Naive thymus-derived CD4-positive, alpha-beta T cell (primary cell): ENCODE data around the gene SCN2B. TPM values are rescaled to one million over a fixed set of nuclear protein-coding genes. Genes with fewer than 3 reads are reported as not detected.
A peak's percentile ranks its signal among the peaks of the same experiment; 100 is the strongest.

Source experiments
- ATAC-seq: fragments of 150-1000 bp; cut with Tn5 transposase; 2 replicates; pipeline ENCODE4 v1.10.0; 2021; ENCODE audit warnings: mild to moderate bottlenecking, moderate library complexity
- CTCF ChIA-PET: fragments of 350-600 bp; sonication (Branson Sonifier 250); formaldehyde crosslinking; loops from one replicate; lab custom pipeline; 2021; ENCODE audit warnings: antibody characterized with exemption; lab: Charles Lee
- POLR2A ChIA-PET: fragments of 350-600 bp; sonication (Branson Sonifier 250); formaldehyde crosslinking; loops from one replicate; lab custom pipeline; 2021; ENCODE audit warnings: antibody characterized with exemption, inconsistent platforms; lab: Charles Lee
- DNase-seq, 9 donors: peaks; one replicate each; pipeline versions ENCODE4 v3.0.0 to v3.0.0-alpha.2; 2020 to 2022; ENCODE audit warnings: mixed read lengths in 1 of 9
- H3K27ac ChIP-seq: one replicate; pipeline ENCODE4 v1.7.0; 2013; ENCODE audit warnings: mild to moderate bottlenecking, low read depth, low read length, moderate library complexity
- H3K27me3 ChIP-seq, 2 donors: one replicate each; pipeline ENCODE4 v1.7.0; 2013; ENCODE audit warnings: low read length in 2 of 2, mild to moderate bottlenecking in 2 of 2, moderate library complexity in 2 of 2; ENCODE audit not compliant: control insufficient read depth in 2 of 2, insufficient read depth in 2 of 2
- H3K36me3 ChIP-seq, 3 experiments: 1 replicate in 2 of 3; 2 replicates in 1 of 3; pipeline ENCODE4 v1.7.0; 2013; ENCODE audit warnings: low read length in 3 of 3, mild to moderate bottlenecking in 3 of 3, moderate library complexity in 1 of 3; ENCODE audit not compliant: insufficient read depth in 3 of 3, control insufficient read depth in 2 of 3
- H3K4me1 ChIP-seq, 2 donors: one replicate each; pipeline ENCODE4 v1.7.0; 2013; ENCODE audit warnings: low read length in 2 of 2, mild to moderate bottlenecking in 2 of 2, moderate library complexity in 1 of 2; ENCODE audit not compliant: control insufficient read depth in 2 of 2, insufficient read depth in 2 of 2
- H3K4me3 ChIP-seq: 2 replicates; pipeline ENCODE4 v1.7.0; 2013; ENCODE audit warnings: mild to moderate bottlenecking, low read length
- H3K9me3 ChIP-seq, 3 experiments: 1 replicate in 2 of 3; 2 replicates in 1 of 3; pipeline ENCODE4 v1.7.0; 2013; ENCODE audit warnings: low read length in 3 of 3; ENCODE audit not compliant: control insufficient read depth in 2 of 3
- H3K27ac Mint-ChIP-seq, 9 donors: one replicate each; pipeline ENCODE4 v1.8.0; 2020 to 2022; ENCODE audit warnings: mixed read lengths in 9 of 9, mild to moderate bottlenecking in 8 of 9, moderate library complexity in 5 of 9, inconsistent platforms in 2 of 9
- H3K27me3 Mint-ChIP-seq, 5 donors: one replicate each; pipeline ENCODE4 v1.8.0; 2021 to 2022; ENCODE audit warnings: mixed read lengths in 5 of 5, mild to moderate bottlenecking in 1 of 5
- H3K36me3 Mint-ChIP-seq, 5 donors: one replicate each; pipeline ENCODE4 v1.8.0; 2020 to 2022; ENCODE audit warnings: mixed read lengths in 5 of 5, mild to moderate bottlenecking in 3 of 5, inconsistent platforms in 1 of 5
- H3K4me1 Mint-ChIP-seq, 7 donors: one replicate each; pipeline ENCODE4 v1.8.0; 2020 to 2022; ENCODE audit warnings: mixed read lengths in 7 of 7, mild to moderate bottlenecking in 3 of 7, inconsistent platforms in 1 of 7
- H3K4me3 Mint-ChIP-seq, 10 donors: one replicate each; pipeline ENCODE4 v1.8.0; 2020 to 2022; ENCODE audit warnings: mild to moderate bottlenecking in 10 of 10, mixed read lengths in 10 of 10, moderate library complexity in 6 of 10, inconsistent platforms in 2 of 10
- H3K9me3 Mint-ChIP-seq, 11 donors: one replicate each; pipeline ENCODE4 v1.8.0; 2020 to 2022; ENCODE audit warnings: mixed read lengths in 11 of 11, mild to moderate bottlenecking in 4 of 11, inconsistent platforms in 1 of 11, moderate library complexity in 1 of 11
- intact Hi-C, 2 donors: fragments of 100-400 bp; cut with micrococcal nuclease; formaldehyde crosslinking; loops; one replicate each; pipeline ENCODE4 v1.15.1; 2023
- polyA plus RNA-seq, 2 donors: library from polyadenylated mRNA; unstranded; fragments of 300-500 nt; fragmentation: Illumina TruSeq; gene quantifications; one replicate each; pipeline ENCODE4 v1.2.3, GENCODE V29; 2021
- total RNA-seq, 6 experiments: library from RNA in 5 of 6; stranded (reverse) in 5 of 6; gene quantifications; 1 replicate in 5 of 6; 2 replicates in 1 of 6; pipeline ENCODE4 v1.2.3 and lab custom pipeline; 2021 to 2026

SCN2B gene
- total and polyA plus RNA-seq, 7 experiments from 2014 or later, result not detected

- no peak for ATAC-seq
- peaks cover 6 to 36% (median 15%) of the 10 kb centered on the region in 3 experiments for H3K36me3 ChIP-seq
- CTCF ChIA-PET, result interaction anchor here (0.9 to 4.7 kb wide), 3 partner anchors 13 to 71 kb away, joined by 3 to 25 read pairs (median 22); partner anchors contain the start of gene JAML
Observed at GRCh38 chr11:118212781-118213191, 36.3 kb upstream of the SCN2B start.

GRCh38 chr11:118212131-118212725 is 35.8 kb upstream of the SCN2B start:
- peaks cover 13 to 56% (median 45%) of the 10 kb centered on the region in 5 donors for H3K36me3 Mint-ChIP-seq
- Histone ChIP-seq H3K27ac (no peak overlapping the region), H3K27me3 (no peaks in the 10 kb centered on the region), H3K4me1 (peaks cover 29 to 51% of the 10 kb centered on the region in 2 donors), H3K9me3 (no peaks in the 10 kb centered on the region), H3K4me3 (no peak overlapping the region), H3K36me3 (peaks cover 6 to 39% (median 15%) of the 10 kb centered on the region in 3 experiments)
- peak overlapping the region in 1 of 10 donors; percentile 42 for H3K4me3 Mint-ChIP-seq
- ATAC-seq (no peak), DNase-seq (no peak)
- intact Hi-C loops, result no loop called here
- H3K27me3 Mint-ChIP-seq, result no peaks in the 10 kb centered on the region
- H3K9me3 Mint-ChIP-seq, result no peaks in the 10 kb centered on the region
- ChIA-PET POLR2A (interaction anchor here (1.3 to 7.5 kb wide), 3 partner anchors 10 to 52 kb away, joined by 3 to 64 read pairs (median 4); partner anchors contain the start of genes JAML and MPZL2), CTCF (interaction anchor here (1.3 to 4.7 kb wide), 3 partner anchors 13 to 83 kb away, joined by 5 to 25 read pairs (median 22); partner anchors contain the start of gene JAML)
- H3K4me1 Mint-ChIP-seq, result peaks cover 49 to 81% (median 64%) of the 10 kb centered on the region in 7 donors
- H3K27ac Mint-ChIP-seq, result peak overlapping the region in 7 of 9 donors; percentile 11 to 92 (median 54)

More at GRCh38 chr11:118212781-118213191, 36.3 kb upstream of the SCN2B start:
- Mint-ChIP-seq H3K4me3 (peak overlapping the region in 3 of 10 donors; percentile 42 to 80 (median 61)), H3K36me3 (peaks cover 13 to 54% (median 42%) of the 10 kb centered on the region in 5 donors), H3K27ac (peak overlapping the region in 7 of 9 donors; percentile 60 to 96 (median 83)), H3K27me3 (no peaks in the 10 kb centered on the region), H3K9me3 (no peaks in the 10 kb centered on the region), H3K4me1 (peaks cover 54 to 85% (median 66%) of the 10 kb centered on the region in 7 donors)
- Histone ChIP-seq H3K27me3 (no peaks in the 10 kb centered on the region), H3K4me3 (no peak overlapping the region), H3K27ac (no peak overlapping the region), H3K4me1 (peaks cover 32 to 55% of the 10 kb centered on the region in 2 donors), H3K9me3 (no peaks in the 10 kb centered on the region)
- DNase-seq, result no peak
- intact Hi-C loops, result no loop called here
- POLR2A ChIA-PET, result interaction anchor here (7.5 kb wide), 1 partner anchor 13 kb away, joined by 64 read pairs; the partner anchor contains the start of gene JAML

GRCh38 chr11:118211006-118211405 is 34.6 kb upstream of the SCN2B start:
- intact Hi-C loops, result no loop called here
- DNase-seq (no peak), ATAC-seq (no peak)
- no peak overlapping the region for H3K4me3 Mint-ChIP-seq
- no peaks in the 10 kb centered on the region for H3K27me3 Mint-ChIP-seq
- ChIA-PET CTCF (interaction anchor here (1.3 to 4.7 kb wide), 2 partner anchors 12 to 85 kb away, joined by 5 to 22 read pairs; no protein-coding TSS in a partner anchor), POLR2A (interaction anchor here (0.8 to 7.5 kb wide), 4 partner anchors 11 to 94 kb away, joined by 3 to 64 read pairs (median 4); partner anchors contain the start of genes JAML and MPZL2)
- Histone ChIP-seq H3K9me3 (no peaks in the 10 kb centered on the region), H3K27ac (no peak overlapping the region), H3K36me3 (peaks cover 6 to 39% (median 15%) of the 10 kb centered on the region in 3 experiments), H3K27me3 (no peaks in the 10 kb centered on the region), H3K4me1 (peaks cover 29 to 51% of the 10 kb centered on the region in 2 donors), H3K4me3 (no peak overlapping the region)
- H3K4me1 Mint-ChIP-seq, result peaks cover 49 to 83% (median 57%) of the 10 kb centered on the region in 7 donors
- H3K9me3 Mint-ChIP-seq, result peaks cover 0 to 2% (median 0%) of the 10 kb centered on the region in 11 donors
- H3K27ac Mint-ChIP-seq, result peak overlapping the region in 1 of 9 donors; percentile 14
- H3K36me3 Mint-ChIP-seq, result peaks cover 17 to 62% (median 53%) of the 10 kb centered on the region in 5 donors

GRCh38 chr11:118210323-118210722 is 33.9 kb upstream of the SCN2B start:
- Histone ChIP-seq H3K27ac (no peak overlapping the region), H3K4me1 (peaks cover 28 to 52% of the 10 kb centered on the region in 2 donors), H3K27me3 (no peaks in the 10 kb centered on the region), H3K4me3 (no peak overlapping the region), H3K9me3 (no peaks in the 10 kb centered on the region), H3K36me3 (peaks cover 6 to 39% (median 15%) of the 10 kb centered on the region in 3 experiments)
- Mint-ChIP-seq H3K27ac (peak overlapping the region in 4 of 9 donors; percentile 14 to 74 (median 29)), H3K4me1 (peaks cover 43 to 83% (median 51%) of the 10 kb centered on the region in 7 donors), H3K4me3 (no peak overlapping the region), H3K9me3 (peaks cover 0 to 5% (median 0%) of the 10 kb centered on the region in 11 donors), H3K36me3 (peaks cover 24 to 68% (median 59%) of the 10 kb centered on the region in 5 donors), H3K27me3 (no peaks in the 10 kb centered on the region)
- POLR2A ChIA-PET, result interaction anchor here (7.5 kb wide), 1 partner anchor 15 kb away, joined by 64 read pairs; the partner anchor contains the start of gene JAML
- intact Hi-C loops, result no loop called here
- no peak for DNase-seq
- ATAC-seq, result no peak
- CTCF ChIA-PET, result interaction anchor here (2.9 to 4.7 kb wide), 2 partner anchors 12 kb away, joined by 16 to 22 read pairs; no protein-coding TSS in a partner anchor

GRCh38 chr11:118209033-118209432 is 32.6 kb upstream of the SCN2B start:
- no peaks in the 10 kb centered on the region for H3K27me3 Mint-ChIP-seq
- Histone ChIP-seq H3K4me1 (peaks cover 20 to 40% of the 10 kb centered on the region in 2 donors), H3K36me3 (peaks cover 6 to 39% (median 15%) of the 10 kb centered on the region in 3 experiments), H3K27ac (no peak overlapping the region), H3K27me3 (no peaks in the 10 kb centered on the region), H3K4me3 (no peak overlapping the region), H3K9me3 (no peaks in the 10 kb centered on the region)
- POLR2A ChIA-PET, result interaction anchor here (0.6 to 1.3 kb wide), 4 partner anchors 10 to 100 kb away, joined by 3 to 7 read pairs (median 4); no protein-coding TSS in a partner anchor
- ATAC-seq (no peak), DNase-seq (no peak)
- H3K36me3 Mint-ChIP-seq, result peaks cover 26 to 70% (median 60%) of the 10 kb centered on the region in 5 donors
- no peak overlapping the region for H3K4me3 Mint-ChIP-seq
- H3K9me3 Mint-ChIP-seq, result peaks cover 0 to 5% (median 0%) of the 10 kb centered on the region in 11 donors
- H3K4me1 Mint-ChIP-seq, result peaks cover 30 to 73% (median 38%) of the 10 kb centered on the region in 7 donors
- H3K27ac Mint-ChIP-seq, result peak overlapping the region in 5 of 9 donors; percentile 19 to 74 (median 40)
- intact Hi-C loops, result no loop called here
- CTCF ChIA-PET, result interaction anchor here (0.6 to 2.9 kb wide), 5 partner anchors 9 to 82 kb away, joined by 4 to 16 read pairs (median 5); partner anchors contain the start of gene JAML

- ChIA-PET POLR2A (interaction anchor here (0.7 to 2.0 kb wide), 5 partner anchors 8 to 575 kb away, joined by 3 to 14 read pairs (median 4); partner anchors contain the start of genes JAML and MPZL3), CTCF (interaction anchor here (1.0 to 2.1 kb wide), 2 partner anchors 84 to 88 kb away, joined by 3 to 5 read pairs; no protein-coding TSS in a partner anchor)
- Mint-ChIP-seq H3K9me3 (peaks cover 0 to 5% (median 0%) of the 10 kb centered on the region in 11 donors), H3K27me3 (no peaks in the 10 kb centered on the region), H3K4me1 (peaks cover 11 to 54% (median 19%) of the 10 kb centered on the region in 7 donors), H3K36me3 (peaks cover 21 to 58% (median 41%) of the 10 kb centered on the region in 5 donors), H3K27ac (peak overlapping the region in 8 of 9 donors; percentile 61 to 94 (median 88)), H3K4me3 (peak overlapping the region in 7 of 10 donors; percentile 20 to 82 (median 54))
- no peak for ATAC-seq
- Histone ChIP-seq H3K9me3 (no peaks in the 10 kb centered on the region), H3K4me1 (peaks cover 35 to 39% of the 10 kb centered on the region in 2 donors), H3K36me3 (peaks cover 6 to 40% (median 13%) of the 10 kb centered on the region in 3 experiments), H3K27ac (peak overlapping the region; percentile 44), H3K4me3 (no peak overlapping the region), H3K27me3 (no peaks in the 10 kb centered on the region)
- DNase-seq, result no peak
- intact Hi-C loops, result no loop called here
Observed at GRCh38 chr11:118207079-118207478, 30.6 kb upstream of the SCN2B start.
